Common myeloid progenitor, CD34-positive (primary cell): ENCODE data around the gene HBP1.

ENCODE experiments used
- CTCF ChIA-PET: fragments of 350-600 bp; sonication (Branson Sonifier 250); formaldehyde crosslinking; loops from one replicate; lab custom pipeline; 2021; ENCODE audit warnings: antibody characterized with exemption; lab: Charles Lee
- POLR2A ChIA-PET: fragments of 350-600 bp; sonication (Branson Sonifier 250); formaldehyde crosslinking; loops from one replicate; lab custom pipeline; 2021; ENCODE audit warnings: antibody characterized with exemption; lab: Charles Lee
- DNase-seq, 3 donors: peaks; one replicate each; pipeline versions ENCODE4 v3.0.0 to v3.0.0-alpha.2; 2013
- H3K27ac ChIP-seq, 2 experiments: 1 replicate in 1 of 2; 2 replicates in 1 of 2; pipeline ENCODE4 v1.7.0; 2013; ENCODE audit warnings: inconsistent platforms in 2 of 2, low read length in 2 of 2, mild to moderate bottlenecking in 2 of 2, low read depth in 1 of 2, moderate library complexity in 1 of 2; ENCODE audit not compliant: severe bottlenecking in 2 of 2, insufficient read depth in 1 of 2, poor library complexity in 1 of 2
- H3K27me3 ChIP-seq, 5 experiments: replicated peaks in 2 of 5; 1 replicate in 3 of 5; 2 replicates in 2 of 5; pipeline versions ENCODE4 v1.6.1 to v1.7.0; 2013; ENCODE audit warnings: low read length in 4 of 5, mild to moderate bottlenecking in 2 of 5, moderate library complexity in 2 of 5, inconsistent platforms in 1 of 5; ENCODE audit not compliant: insufficient read depth in 5 of 5, control insufficient read depth in 4 of 5
- H3K36me3 ChIP-seq, 4 experiments: 1 replicate in 2 of 4; 2 replicates in 2 of 4; pipeline versions ENCODE4 v1.6.1 to v1.7.0; 2013; ENCODE audit warnings: low read length in 3 of 4, control low read depth in 1 of 4, mild to moderate bottlenecking in 1 of 4; ENCODE audit not compliant: control insufficient read depth in 4 of 4, insufficient read depth in 4 of 4
- H3K4me1 ChIP-seq, 4 experiments: 1 replicate in 3 of 4; 2 replicates in 1 of 4; pipeline versions ENCODE4 v1.6.1 to v1.7.1; 2013; ENCODE audit warnings: low read length in 3 of 4, mild to moderate bottlenecking in 3 of 4, control low read depth in 1 of 4, inconsistent platforms in 1 of 4, moderate library complexity in 1 of 4; ENCODE audit not compliant: control insufficient read depth in 4 of 4, insufficient read depth in 4 of 4; ENCODE audit errors: control extremely low read depth in 1 of 4
- H3K4me3 ChIP-seq, 7 experiments: 1 replicate in 4 of 7; 2 replicates in 3 of 7; pipeline versions ENCODE4 v1.5.1 to v1.7.0; 2013; ENCODE audit warnings: mild to moderate bottlenecking in 7 of 7, low read length in 6 of 7, moderate library complexity in 6 of 7, inconsistent platforms in 2 of 7, low read depth in 2 of 7, control low read depth in 1 of 7; ENCODE audit not compliant: insufficient read depth in 4 of 7, control insufficient read depth in 1 of 7; ENCODE audit errors: extremely low read depth in 1 of 7
- H3K9me3 ChIP-seq, 5 experiments: 1 replicate in 4 of 5; 2 replicates in 1 of 5; pipeline versions ENCODE4 v1.6.1 to v1.7.1; 2013; ENCODE audit warnings: low read length in 4 of 5, mild to moderate bottlenecking in 2 of 5, inconsistent platforms in 1 of 5, low read depth in 1 of 5, moderate library complexity in 1 of 5; ENCODE audit not compliant: control insufficient read depth in 4 of 5, insufficient read depth in 2 of 5; ENCODE audit errors: control extremely low read depth in 1 of 5
- WGBS: methylation state at CpG from one replicate; pipeline ENCODE4 v1.1.5; 2013; ENCODE audit not compliant: insufficient coverage; 5-methylcytosine and 5-hydroxymethylcytosine counted together

The HBP1 gene

DNA sequence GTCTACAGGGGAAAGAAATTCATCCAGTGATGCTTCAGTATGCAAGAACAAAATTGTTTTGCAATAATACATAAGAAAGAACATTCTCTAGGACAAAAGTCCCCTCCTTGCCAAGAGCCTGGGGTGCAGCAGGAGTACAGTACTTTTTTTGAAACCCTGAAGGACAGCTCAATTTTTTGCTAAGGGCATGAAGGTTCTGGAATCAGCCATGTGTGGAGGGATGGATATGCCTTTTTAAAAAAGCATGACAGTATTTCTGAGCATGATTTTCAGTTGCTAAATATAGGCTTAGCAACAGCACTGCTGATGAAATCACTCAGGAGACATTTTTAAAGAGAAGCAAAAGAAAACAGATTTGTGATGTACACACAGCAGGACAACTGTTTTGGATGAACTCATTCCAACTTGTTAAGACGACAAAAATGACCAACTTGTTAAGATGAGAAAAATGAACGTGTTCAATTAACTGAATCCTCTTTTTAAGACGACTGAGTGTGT lies 39.3 kb downstream of the HBP1 start:
- Histone ChIP-seq H3K27me3 (no peaks in the 10 kb centered on the region), H3K4me1 (no peaks in the 10 kb centered on the region), H3K27ac (no peak overlapping the region), H3K9me3 (peaks cover 0 to under 1% (median 0%) of the 10 kb centered on the region in 5 experiments), H3K4me3 (no peak overlapping the region), H3K36me3 (peaks cover 19 to 63% (median 34%) of the 10 kb centered on the region in 4 experiments)
- no peak for DNase-seq
- ChIA-PET POLR2A (no interaction called here), CTCF (interaction anchor here (1.1 to 1.6 kb wide), 2 partner anchors 10 to 14 kb away, joined by 4 to 6 read pairs; no protein-coding TSS in a partner anchor)
- WGBS: 67% methylated on average over 3 of the region's 3 CpGs

DNA sequence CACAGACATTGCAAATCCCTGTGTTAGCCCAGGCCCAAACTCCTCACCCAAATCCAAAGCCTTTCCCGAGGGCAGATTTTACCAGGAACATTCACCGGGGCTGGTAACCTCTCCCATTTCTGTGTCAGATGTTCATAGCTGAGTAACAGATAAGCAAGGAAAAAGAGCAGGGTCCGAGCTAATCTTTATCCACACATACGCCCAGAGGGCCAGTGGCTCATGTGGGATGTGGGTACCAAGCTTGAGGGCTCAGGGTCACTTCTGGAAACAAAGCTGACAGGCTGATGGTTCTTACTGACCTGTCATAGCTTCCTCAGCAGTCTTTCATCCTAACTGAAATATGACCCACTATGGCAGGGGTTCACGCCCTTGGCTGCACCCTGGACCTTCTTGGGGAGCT lies 39.8 kb downstream of the HBP1 start:
- peaks cover 16 to 64% (median 35%) of the 10 kb centered on the region in 4 experiments for H3K36me3 ChIP-seq
- H3K4me1 ChIP-seq: no peaks in the 10 kb centered on the region
- H3K4me3 ChIP-seq: no peak overlapping the region
- DNase-seq: no peak
- POLR2A ChIA-PET: no interaction called here
- H3K27ac ChIP-seq: no peak overlapping the region
- CTCF ChIA-PET: interaction anchor here (1.1 to 1.6 kb wide), 2 partner anchors 9 to 14 kb away, joined by 4 to 6 read pairs; no protein-coding TSS in a partner anchor
- WGBS: 100% methylated on average over 3 of the region's 5 CpGs
- H3K9me3 ChIP-seq: peaks cover 0 to 4% (median 0%) of the 10 kb centered on the region in 5 experiments
- no peaks in the 10 kb centered on the region for H3K27me3 ChIP-seq

DNA sequence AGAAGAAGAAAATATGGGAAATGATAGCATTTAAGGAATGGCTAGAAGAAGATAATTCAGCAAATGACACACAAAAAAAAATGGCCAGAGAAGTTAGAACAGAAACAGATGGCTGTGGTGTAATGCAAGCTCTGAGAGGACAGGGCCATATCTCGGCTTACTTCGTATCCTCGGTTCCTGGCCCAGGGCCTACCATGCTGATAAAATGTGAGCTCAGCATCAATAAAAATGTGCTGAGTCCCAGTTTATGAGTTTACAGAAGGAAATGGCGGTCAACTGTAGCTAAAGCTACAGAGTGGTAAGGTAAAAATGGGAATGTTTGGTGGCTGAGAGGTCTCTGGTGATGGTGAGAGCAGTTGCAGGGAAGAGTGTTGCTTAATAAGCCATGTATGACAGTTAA lies 40.8 kb downstream of the HBP1 start:
- H3K4me1 ChIP-seq: no peaks in the 10 kb centered on the region
- POLR2A ChIA-PET: no interaction called here
- CTCF ChIA-PET: interaction anchor here (1.6 kb wide), 1 partner anchor 15 kb away, joined by 6 read pairs; no protein-coding TSS in a partner anchor
- peaks cover 12 to 54% (median 28%) of the 10 kb centered on the region in 4 experiments for H3K36me3 ChIP-seq
- no peak overlapping the region for H3K4me3 ChIP-seq
- no peak for DNase-seq
- H3K27ac ChIP-seq: no peak overlapping the region
- WGBS: 100% methylated on average over 4 of the region's 4 CpGs
- peaks cover 0 to 10% (median 0%) of the 10 kb centered on the region in 5 experiments for H3K9me3 ChIP-seq
- H3K27me3 ChIP-seq: no peaks in the 10 kb centered on the region

DNA sequence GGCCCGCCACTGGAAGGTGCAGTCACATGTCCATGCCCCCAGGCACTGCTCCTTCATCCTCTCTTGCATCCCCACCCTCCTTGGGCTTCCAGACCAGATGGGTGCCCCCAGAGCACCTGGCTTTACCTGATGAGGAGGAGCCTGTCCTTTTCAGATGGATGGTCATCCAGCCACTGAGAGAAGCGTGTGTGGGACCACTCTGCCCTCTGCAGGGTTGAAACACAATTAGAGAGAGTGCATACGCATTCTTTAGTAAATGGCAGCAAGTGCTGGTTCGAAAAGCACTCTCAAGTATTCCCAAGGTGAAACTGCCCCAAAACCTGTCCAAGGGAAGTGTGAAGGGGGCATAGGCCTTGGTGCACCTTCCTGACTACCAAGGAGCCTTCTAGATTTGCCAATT lies 41.6 kb downstream of the HBP1 start:
- no peak overlapping the region for H3K27ac ChIP-seq
- ChIA-PET CTCF (no interaction called here), POLR2A (no interaction called here)
- H3K9me3 ChIP-seq: peaks cover 0 to 14% (median 0%) of the 10 kb centered on the region in 5 experiments
- 95% methylated on average over 4 of the region's 4 CpGs for WGBS
- H3K4me3 ChIP-seq: no peak overlapping the region
- DNase-seq: no peak
- no peaks in the 10 kb centered on the region for H3K4me1 ChIP-seq
- no peaks in the 10 kb centered on the region for H3K27me3 ChIP-seq
- H3K36me3 ChIP-seq: peaks cover 7 to 45% (median 27%) of the 10 kb centered on the region in 4 experiments

DNA sequence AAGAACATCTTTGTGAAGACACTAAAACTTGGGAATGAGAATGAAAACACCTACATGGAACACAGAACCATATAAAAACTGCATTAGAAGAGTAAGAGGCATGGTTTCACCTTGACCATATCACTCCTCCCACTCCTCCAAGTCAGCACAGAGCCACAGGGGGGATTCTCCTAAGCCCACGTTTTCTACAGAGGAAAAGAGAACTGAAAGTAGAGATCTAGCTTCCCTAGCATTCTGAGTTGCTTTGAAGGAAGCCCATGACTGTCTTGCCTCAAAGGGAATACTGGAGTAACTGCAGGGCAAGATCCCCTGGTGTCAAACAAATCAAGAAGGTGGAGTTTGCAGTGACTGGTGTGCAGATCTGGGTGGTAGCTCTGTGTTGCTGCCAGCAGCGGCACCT lies 43.9 kb downstream of the HBP1 start:
- H3K27ac ChIP-seq: no peak overlapping the region
- DNase-seq: no peak
- peaks cover 5 to 33% (median 17%) of the 10 kb centered on the region in 4 experiments for H3K36me3 ChIP-seq
- 83% methylated on average over 1 of the region's 2 CpGs for WGBS
- no peak overlapping the region for H3K4me3 ChIP-seq
- ChIA-PET CTCF (interaction anchor here (1.2 kb wide), 1 partner anchor 20 kb away, joined by 3 read pairs; no protein-coding TSS in a partner anchor), POLR2A (no interaction called here)
- H3K4me1 ChIP-seq: no peaks in the 10 kb centered on the region
- no peaks in the 10 kb centered on the region for H3K27me3 ChIP-seq
- peaks cover 0 to 14% (median 0%) of the 10 kb centered on the region in 5 experiments for H3K9me3 ChIP-seq

DNA sequence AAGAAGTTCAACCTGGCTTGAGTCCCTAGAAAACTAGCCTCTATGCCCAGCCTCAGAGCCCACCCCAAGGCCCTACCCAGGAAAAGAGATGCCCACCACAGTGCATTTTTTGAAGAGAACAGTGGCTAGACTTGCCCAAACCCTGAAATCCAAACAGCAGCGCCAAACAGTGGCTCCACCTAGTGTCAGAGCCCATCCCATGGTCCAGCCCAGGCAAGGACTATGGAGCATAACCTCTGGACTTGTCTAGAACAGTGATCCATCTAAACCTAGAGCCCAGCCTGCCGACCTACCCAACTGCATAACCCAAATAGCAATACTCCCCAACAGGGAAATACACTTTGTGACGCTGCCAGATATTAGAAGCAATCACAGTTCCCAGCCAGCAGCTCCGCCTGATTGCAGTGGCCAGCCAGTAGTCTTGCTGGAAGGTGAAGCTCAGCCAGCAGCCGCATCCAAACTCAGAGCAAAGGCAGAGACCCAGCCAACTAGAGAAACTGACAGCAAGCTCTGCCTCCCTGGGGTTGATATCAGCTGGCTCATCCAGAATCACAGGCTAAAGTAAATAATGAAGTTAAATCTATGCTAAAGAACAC lies 44.5 kb downstream of the HBP1 start:
- DNase-seq: no peak
- Histone ChIP-seq H3K27ac (no peak overlapping the region), H3K36me3 (peaks cover 5 to 30% (median 17%) of the 10 kb centered on the region in 4 experiments), H3K4me3 (no peak overlapping the region), H3K9me3 (peaks cover 0 to 14% (median 0%) of the 10 kb centered on the region in 5 experiments), H3K4me1 (no peaks in the 10 kb centered on the region), H3K27me3 (no peaks in the 10 kb centered on the region)
- ChIA-PET POLR2A (interaction anchor here (0.7 kb wide), 1 partner anchor 515 kb away, joined by 3 read pairs; no protein-coding TSS in a partner anchor), CTCF (interaction anchor here (1.7 kb wide), 1 partner anchor 7 kb away, joined by 7 read pairs; no protein-coding TSS in a partner anchor)
- 96% methylated on average over 4 of the region's 5 CpGs for WGBS

DNA sequence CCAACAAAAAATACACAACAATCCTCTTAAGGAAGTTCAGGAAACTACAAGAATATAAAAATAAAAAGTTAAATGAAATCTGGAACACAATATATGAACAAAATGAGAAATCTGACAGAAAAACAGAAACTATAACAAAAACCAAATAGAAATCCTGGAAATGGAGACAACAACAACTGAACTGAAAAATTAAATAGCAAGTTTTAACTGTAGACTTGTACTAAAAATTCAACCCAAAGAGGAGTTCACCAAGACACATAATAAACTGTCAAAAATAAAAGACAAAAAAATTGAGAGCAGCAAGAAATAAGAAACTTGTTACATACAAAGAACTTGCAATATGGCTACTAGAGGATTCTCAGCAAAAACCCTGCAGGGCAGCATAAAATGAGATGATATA lies 45.1 kb downstream of the HBP1 start:
- H3K36me3 ChIP-seq: peaks cover 5 to 24% (median 13%) of the 10 kb centered on the region in 4 experiments

More for the DNA sequence above, 45.1 kb downstream of the HBP1 start:
- Histone ChIP-seq H3K4me1 (no peaks in the 10 kb centered on the region), H3K27me3 (no peaks in the 10 kb centered on the region), H3K9me3 (peaks cover 0 to 14% (median 0%) of the 10 kb centered on the region in 5 experiments), H3K27ac (no peak overlapping the region), H3K4me3 (no peak overlapping the region)
- POLR2A ChIA-PET: interaction anchor here (0.7 kb wide), 1 partner anchor 514 kb away, joined by 3 read pairs; no protein-coding TSS in a partner anchor
- no peak for DNase-seq
- CTCF ChIA-PET: interaction anchor here (1.7 kb wide), 1 partner anchor 8 kb away, joined by 7 read pairs; no protein-coding TSS in a partner anchor
